K562 treated with DMSO at 1 percent for 24 hours (cell line): ENCODE results near the gene ELMO1. TPM values are rescaled to one million over a fixed set of nuclear protein-coding genes. Genes with fewer than 3 reads are reported as not detected.

Experiments used
- total RNA-seq: library from RNA; unstranded; fragments of 300-600 nt; gene quantifications from 2 replicates; pipeline ENCODE4 v1.2.3, GENCODE V29; 2022; ENCODE audit warnings: low read depth; ENCODE audit not compliant: insufficient read depth

The ELMO1 gene
- 2.6 and 5.1 TPM in 2 replicates for total RNA-seq

GRCh38 chr7:37448636-37449361 is at the start of gene ELMO1:
Gene ELMO1, minus strand, starts transcription at chr7:37448864. Its CDS starts 106,174 bp downstream, at chr7:37342690.

Other genes with a start within 250 kb of the ELMO1 start
- not detected in 2 replicates for gene GPR141, start 234.9 kb upstream of the ELMO1 start, total RNA-seq